Measurements from ENCODE around the gene TMEM171. TPM values are rescaled to one million over a fixed set of nuclear protein-coding genes. Genes with fewer than 3 reads are reported as not detected.

The TMEM171 gene
- total RNA-seq, 2 donors from 2014 or later, result 0.62 to 1.4 TPM

- Mint-ChIP-seq H3K4me3 (no peak overlapping the region), H3K27me3 (peaks cover 2 to 39% of the 10 kb centered on the region in 2 donors), H3K36me3 (no peaks in the 10 kb centered on the region), H3K4me1 (ENCODE audit: low read depth in 2 of 2) (peaks cover 11 to 13% of the 10 kb centered on the region in 2 donors), H3K9me3 (no peaks in the 10 kb centered on the region), H3K27ac (no peak overlapping the region)
- ATAC-seq (no peak), DNase-seq (ENCODE audit: low spot score) (no peak)
Observed at GRCh38 chr5:73129143-73129542, 8.8 kb downstream of the TMEM171 start.

GRCh38 chr5:73130811-73131210 lies 10.4 kb downstream of the TMEM171 start:
- Mint-ChIP-seq H3K4me1 (ENCODE audit: low read depth in 2 of 2) (peaks cover 4 to 8% of the 10 kb centered on the region in 2 donors), H3K27me3 (peaks cover 10 to 41% of the 10 kb centered on the region in 2 donors), H3K9me3 (no peaks in the 10 kb centered on the region), H3K4me3 (no peak overlapping the region), H3K27ac (no peak overlapping the region), H3K36me3 (no peaks in the 10 kb centered on the region)
- no peak for ATAC-seq
- no peak for DNase-seq (ENCODE audit: low spot score)

- H3K4me3 Mint-ChIP-seq, result no peak overlapping the region
- no peak overlapping the region for H3K27ac Mint-ChIP-seq
- peaks cover 2 to 5% of the 10 kb centered on the region in 2 donors for H3K4me1 Mint-ChIP-seq (ENCODE audit: low read depth in 2 of 2)
- no peaks in the 10 kb centered on the region for H3K36me3 Mint-ChIP-seq
- no peak for DNase-seq (ENCODE audit: low spot score)
- ATAC-seq, result no peak
- peaks cover 10 to 33% of the 10 kb centered on the region in 2 donors for H3K27me3 Mint-ChIP-seq
- no peaks in the 10 kb centered on the region for H3K9me3 Mint-ChIP-seq
Observed at GRCh38 chr5:73131711-73132425, 11.5 kb downstream of the TMEM171 start.

- no peak overlapping the region for H3K27ac Mint-ChIP-seq
- H3K4me3 Mint-ChIP-seq, result no peak overlapping the region
- peaks cover 10 to 37% of the 10 kb centered on the region in 2 donors for H3K27me3 Mint-ChIP-seq
- peaks cover 2 to 5% of the 10 kb centered on the region in 2 donors for H3K4me1 Mint-ChIP-seq (ENCODE audit: low read depth in 2 of 2)
- no peaks in the 10 kb centered on the region for H3K9me3 Mint-ChIP-seq
- H3K36me3 Mint-ChIP-seq, result no peaks in the 10 kb centered on the region
- ATAC-seq, result no peak
- no peak for DNase-seq (ENCODE audit: low spot score)
Observed at GRCh38 chr5:73132759-73133158, 12.4 kb downstream of the TMEM171 start.

GRCh38 chr5:73135021-73135420 lies 14.6 kb downstream of the TMEM171 start:
- DNase-seq (ENCODE audit: low spot score), result no peak
- Mint-ChIP-seq H3K36me3 (no peaks in the 10 kb centered on the region), H3K9me3 (no peaks in the 10 kb centered on the region), H3K4me3 (no peak overlapping the region), H3K27me3 (peaks cover 18 to 34% of the 10 kb centered on the region in 2 donors), H3K27ac (no peak overlapping the region), H3K4me1 (ENCODE audit: low read depth in 2 of 2) (peaks cover 2 to 5% of the 10 kb centered on the region in 2 donors)
- no peak for ATAC-seq

- Mint-ChIP-seq H3K4me3 (no peak overlapping the region), H3K27ac (no peak overlapping the region), H3K4me1 (ENCODE audit: low read depth in 2 of 2) (peaks cover 2 to 5% of the 10 kb centered on the region in 2 donors), H3K27me3 (peaks cover 18 to 31% of the 10 kb centered on the region in 2 donors), H3K9me3 (no peaks in the 10 kb centered on the region), H3K36me3 (no peaks in the 10 kb centered on the region)
- no peak for DNase-seq (ENCODE audit: low spot score)
- ATAC-seq, result no peak
Observed at GRCh38 chr5:73135429-73136054, 15.2 kb downstream of the TMEM171 start.

- Mint-ChIP-seq H3K9me3 (no peaks in the 10 kb centered on the region), H3K36me3 (no peaks in the 10 kb centered on the region), H3K27me3 (peaks cover 18 to 32% of the 10 kb centered on the region in 2 donors), H3K4me1 (ENCODE audit: low read depth in 2 of 2) (peaks cover 2 to 5% of the 10 kb centered on the region in 2 donors), H3K4me3 (no peak overlapping the region), H3K27ac (no peak overlapping the region)
- ATAC-seq (no peak), DNase-seq (ENCODE audit: low spot score) (no peak)
Observed at GRCh38 chr5:73136055-73136562, 15.7 kb downstream of the TMEM171 start.

- ATAC-seq (peak in 1 of 2 donors; percentile 48), DNase-seq (ENCODE audit: low spot score) (no peak)
- Mint-ChIP-seq H3K4me1 (ENCODE audit: low read depth in 2 of 2) (peaks cover 2 to 5% of the 10 kb centered on the region in 2 donors), H3K4me3 (no peak overlapping the region), H3K27me3 (peaks cover 27 to 46% of the 10 kb centered on the region in 2 donors), H3K36me3 (no peaks in the 10 kb centered on the region), H3K27ac (no peak overlapping the region), H3K9me3 (no peaks in the 10 kb centered on the region)
Observed at GRCh38 chr5:73137563-73138530, 17.5 kb downstream of the TMEM171 start.

GRCh38 chr5:73139485-73139884 lies 19.1 kb downstream of the TMEM171 start:
- H3K27me3 Mint-ChIP-seq, result peaks cover 31 to 46% of the 10 kb centered on the region in 2 donors
- peaks cover 2 to 5% of the 10 kb centered on the region in 2 donors for H3K4me1 Mint-ChIP-seq (ENCODE audit: low read depth in 2 of 2)
- no peak overlapping the region for H3K27ac Mint-ChIP-seq
- H3K4me3 Mint-ChIP-seq, result no peak overlapping the region
- DNase-seq (ENCODE audit: low spot score) (no peak), ATAC-seq (no peak)
- no peaks in the 10 kb centered on the region for H3K36me3 Mint-ChIP-seq
- no peaks in the 10 kb centered on the region for H3K9me3 Mint-ChIP-seq

GRCh38 chr5:73140801-73141200 lies 20.4 kb downstream of the TMEM171 start:
- DNase-seq (ENCODE audit: low spot score) (no peak), ATAC-seq (no peak)
- Mint-ChIP-seq H3K27me3 (peaks cover 30 to 48% of the 10 kb centered on the region in 2 donors), H3K36me3 (no peaks in the 10 kb centered on the region), H3K4me1 (ENCODE audit: low read depth in 2 of 2) (no peaks in the 10 kb centered on the region), H3K27ac (no peak overlapping the region), H3K4me3 (no peak overlapping the region), H3K9me3 (no peaks in the 10 kb centered on the region)

- Mint-ChIP-seq H3K27me3 (peaks cover 36 to 55% of the 10 kb centered on the region in 2 donors), H3K4me1 (ENCODE audit: low read depth in 2 of 2) (no peaks in the 10 kb centered on the region), H3K27ac (no peak overlapping the region), H3K4me3 (no peak overlapping the region), H3K36me3 (no peaks in the 10 kb centered on the region), H3K9me3 (no peaks in the 10 kb centered on the region)
- DNase-seq (ENCODE audit: low spot score) (no peak), ATAC-seq (no peak)
Observed at GRCh38 chr5:73142035-73142434, 21.7 kb downstream of the TMEM171 start.

- ATAC-seq (no peak), DNase-seq (ENCODE audit: low spot score) (no peak)
- Mint-ChIP-seq H3K4me3 (no peak overlapping the region), H3K27me3 (peaks cover 33 to 46% of the 10 kb centered on the region in 2 donors), H3K9me3 (no peaks in the 10 kb centered on the region), H3K4me1 (ENCODE audit: low read depth in 2 of 2) (no peaks in the 10 kb centered on the region), H3K27ac (no peak overlapping the region), H3K36me3 (no peaks in the 10 kb centered on the region)
Observed at GRCh38 chr5:73143716-73144115, 23.3 kb downstream of the TMEM171 start.

- no peak for ATAC-seq
- Mint-ChIP-seq H3K4me1 (ENCODE audit: low read depth in 2 of 2) (peaks cover 0 to 5% of the 10 kb centered on the region in 2 donors), H3K27me3 (peaks cover 27 to 32% of the 10 kb centered on the region in 2 donors)
Observed at GRCh38 chr5:73149540-73149939, 29.2 kb downstream of the TMEM171 start.

More at GRCh38 chr5:73149540-73149939, 29.2 kb downstream of the TMEM171 start:
- DNase-seq (ENCODE audit: low spot score), result no peak
- H3K9me3 Mint-ChIP-seq, result no peaks in the 10 kb centered on the region
- H3K4me3 Mint-ChIP-seq, result no peak overlapping the region
- H3K36me3 Mint-ChIP-seq, result no peaks in the 10 kb centered on the region
- no peak overlapping the region for H3K27ac Mint-ChIP-seq

All from natural killer cell treated with Interleukin-12 subunit alpha and Interleukin-12 subunit beta and Interleukin-15 and Interleukin-18, amount 100 ng/mL, for 72 hours (primary cell).